GM10248 (cell line): ENCODE results near the gene TTC32.

Experiments
- CTCF ChIA-PET: fragments of 300-600 bp; sonication (Branson Sonifier 250); formaldehyde crosslinking; extraction: SDS; loops from one replicate; lab custom pipeline; 2021; ENCODE audit warnings: antibody characterized with exemption; lab: Yijun Ruan, JAX
- POLR2A ChIA-PET: fragments of 350-650 bp; sonication (Branson Sonifier 250); formaldehyde crosslinking; extraction: SDS; loops from one replicate; lab custom pipeline; 2020; ENCODE audit warnings: antibody characterized with exemption; lab: Yijun Ruan, JAX
- DNase-seq: peaks from one replicate; pipeline ENCODE4 v3.0.0; 2012; ENCODE audit errors: extremely low spot score
- TF ChIP-seq, protein P1 (sequence below): IDR thresholded peaks from 2 replicates; pipeline ENCODE4 v1.5.1; 2012; ENCODE audit warnings: mild to moderate bottlenecking, low read depth; ENCODE audit errors: extremely low read depth, missing control alignments, control extremely low read depth

Gene TTC32

DNA sequence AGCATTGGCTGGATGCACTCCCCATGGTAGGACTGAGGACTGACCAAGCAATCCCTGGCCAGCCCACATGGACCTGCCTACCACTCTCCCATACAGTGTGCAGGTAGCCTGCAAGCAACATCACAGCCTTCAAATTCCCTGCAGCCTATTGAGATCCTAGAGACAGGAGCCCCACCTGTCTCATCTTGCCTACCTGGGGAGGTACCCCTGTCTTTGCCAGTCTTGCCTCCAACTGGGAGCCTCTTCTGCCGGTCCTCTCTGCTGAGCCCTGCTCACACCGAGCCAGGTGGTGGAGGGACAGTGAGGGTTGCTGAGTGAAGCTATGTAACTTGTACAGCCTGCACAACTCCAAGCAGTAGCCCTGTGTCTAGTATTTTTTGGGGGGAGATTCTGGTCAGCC lies 29.9 kb downstream of the TTC32 start:
- TF ChIP-seq, protein P1, sequence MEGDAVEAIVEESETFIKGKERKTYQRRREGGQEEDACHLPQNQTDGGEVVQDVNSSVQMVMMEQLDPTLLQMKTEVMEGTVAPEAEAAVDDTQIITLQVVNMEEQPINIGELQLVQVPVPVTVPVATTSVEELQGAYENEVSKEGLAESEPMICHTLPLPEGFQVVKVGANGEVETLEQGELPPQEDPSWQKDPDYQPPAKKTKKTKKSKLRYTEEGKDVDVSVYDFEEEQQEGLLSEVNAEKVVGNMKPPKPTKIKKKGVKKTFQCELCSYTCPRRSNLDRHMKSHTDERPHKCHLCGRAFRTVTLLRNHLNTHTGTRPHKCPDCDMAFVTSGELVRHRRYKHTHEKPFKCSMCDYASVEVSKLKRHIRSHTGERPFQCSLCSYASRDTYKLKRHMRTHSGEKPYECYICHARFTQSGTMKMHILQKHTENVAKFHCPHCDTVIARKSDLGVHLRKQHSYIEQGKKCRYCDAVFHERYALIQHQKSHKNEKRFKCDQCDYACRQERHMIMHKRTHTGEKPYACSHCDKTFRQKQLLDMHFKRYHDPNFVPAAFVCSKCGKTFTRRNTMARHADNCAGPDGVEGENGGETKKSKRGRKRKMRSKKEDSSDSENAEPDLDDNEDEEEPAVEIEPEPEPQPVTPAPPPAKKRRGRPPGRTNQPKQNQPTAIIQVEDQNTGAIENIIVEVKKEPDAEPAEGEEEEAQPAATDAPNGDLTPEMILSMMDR: no peak
- DNase-seq: no peak
- POLR2A ChIA-PET: interaction anchor here (0.5 kb wide), 1 partner anchor 38 kb away, joined by 3 read pairs; no protein-coding TSS in a partner anchor
- CTCF ChIA-PET: interaction anchor here (1.3 to 5.3 kb wide), 2 partner anchors 7 to 14 kb away, joined by 3 to 39 read pairs; no protein-coding TSS in a partner anchor

- TF ChIP-seq, protein P1: no peak
- POLR2A ChIA-PET: no interaction called here
- CTCF ChIA-PET: interaction anchor here (1.3 kb wide), 1 partner anchor 15 kb away, joined by 3 read pairs; no protein-coding TSS in a partner anchor
- no peak for DNase-seq
Observed at GRCh38 chr2:19870792-19871191, 31.0 kb downstream of the TTC32 start.

DNA sequence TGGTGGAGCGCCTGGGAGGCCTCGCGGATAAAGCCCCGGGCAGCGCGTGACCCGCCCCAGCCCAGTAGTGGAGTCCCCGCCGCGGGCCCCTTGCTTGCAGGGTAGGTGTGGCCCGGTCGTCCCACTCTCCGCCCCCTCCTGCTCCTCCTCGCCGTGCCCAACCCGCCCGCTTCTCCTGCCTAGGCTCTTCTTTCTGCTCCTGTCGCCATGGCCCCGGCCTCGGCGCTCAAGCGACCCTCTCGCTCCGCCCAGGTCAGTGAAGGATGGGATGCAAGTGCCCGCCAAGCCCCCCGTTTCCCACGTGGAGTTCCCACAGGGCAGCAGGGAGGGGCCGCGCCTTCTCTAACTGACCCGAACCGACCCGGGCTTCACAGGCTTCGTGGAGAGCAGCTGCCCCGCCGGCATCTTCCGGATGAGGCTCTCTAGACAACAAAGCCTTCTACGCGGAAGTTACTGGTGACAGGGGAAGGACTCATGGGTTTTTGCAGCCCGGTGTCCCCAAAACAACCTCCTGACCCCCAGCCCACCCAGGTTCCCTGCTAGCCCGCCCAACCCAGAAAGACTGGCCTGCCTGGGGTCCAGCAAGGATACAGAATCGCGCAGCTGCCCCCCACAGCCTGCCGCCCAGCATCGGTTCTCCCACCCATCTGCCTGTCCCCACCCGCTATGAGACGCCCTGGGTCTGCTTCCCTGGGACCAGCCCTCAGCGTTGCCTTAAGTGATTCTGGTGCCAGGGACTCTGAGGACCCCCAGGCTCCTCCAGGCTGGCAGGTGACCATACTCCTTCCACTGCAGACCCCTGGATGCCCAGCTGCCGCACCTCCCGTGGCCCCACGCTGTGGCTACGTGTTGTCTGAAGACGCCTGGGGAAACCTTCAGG lies 32.8 kb downstream of the TTC32 start:
- peak; percentile 66 for DNase-seq

DNA sequence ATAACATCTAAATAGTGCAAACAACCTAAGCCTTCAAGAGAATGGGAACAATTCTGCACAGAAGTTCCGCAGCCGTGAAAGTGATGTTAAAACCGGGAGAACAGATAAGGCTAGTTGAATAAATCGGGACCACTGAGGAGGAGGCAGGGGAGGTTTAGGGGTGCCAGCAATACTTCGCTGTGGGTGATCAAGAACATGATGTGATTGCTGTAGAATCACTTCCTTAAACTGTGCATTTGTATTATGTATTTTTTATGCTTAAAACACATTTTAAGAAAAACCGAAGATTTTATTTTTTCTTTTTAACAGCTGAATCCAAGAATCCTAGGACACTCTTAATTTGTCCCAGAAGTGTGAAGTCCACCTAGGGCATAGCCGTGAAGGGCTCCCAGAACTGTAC lies 33.6 kb downstream of the TTC32 start:
- no peak for DNase-seq
- TF ChIP-seq, protein P1: no peak
- CTCF ChIA-PET: no interaction called here
- POLR2A ChIA-PET: no interaction called here

More for the DNA sequence above, 32.8 kb downstream of the TTC32 start:
- TF ChIP-seq, protein P1: no peak
- ChIA-PET CTCF (no interaction called here), POLR2A (no interaction called here)

GRCh38 chr2:19866771-19867170 lies 35.0 kb downstream of the TTC32 start:
- ChIA-PET CTCF (interaction anchor here (1.2 to 4.6 kb wide), 3 partner anchors 8 to 500 kb away, joined by 3 to 39 read pairs (median 3); no protein-coding TSS in a partner anchor), POLR2A (no interaction called here)
- DNase-seq: no peak
- TF ChIP-seq, protein P1: no peak

DNA sequence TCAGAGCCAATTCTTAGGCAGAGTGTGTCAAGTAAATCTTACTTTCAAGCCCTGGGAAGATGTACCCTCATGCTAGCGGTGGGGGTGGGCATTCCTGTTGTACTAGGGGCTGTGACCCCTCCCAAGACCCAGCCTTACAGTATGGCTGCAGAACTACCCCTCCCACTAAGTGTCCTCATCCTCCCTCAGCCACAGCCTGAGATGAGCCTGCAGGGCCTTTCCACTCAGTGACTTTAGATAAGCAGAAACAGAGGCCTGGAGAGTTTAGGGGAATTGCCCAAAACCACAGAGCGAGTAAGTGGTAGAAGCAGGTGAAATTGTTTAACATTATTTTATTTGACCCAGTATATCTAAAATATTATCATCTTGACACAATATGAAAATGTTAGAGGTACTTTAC lies 36.6 kb downstream of the TTC32 start:
- CTCF ChIA-PET: interaction anchor here (0.7 to 4.9 kb wide), 9 partner anchors 9 to 1345 kb away, joined by 3 to 44 read pairs (median 6); no protein-coding TSS in a partner anchor
- POLR2A ChIA-PET: interaction anchor here (0.6 kb wide), 1 partner anchor 187 kb away, joined by 3 read pairs; the partner anchor contains the start of gene LAPTM4A
- TF ChIP-seq, protein P1: no peak
- peak; percentile 36 for DNase-seq
